ENCODE measurements around the gene HFM1. TPM values are rescaled to one million over a fixed set of nuclear protein-coding genes. Genes with fewer than 3 reads are reported as not detected.

Gene HFM1
- total and polyA plus RNA-seq, 12 donors: 0.17 to 7.8 (median 2.9) TPM

GRCh38 chr1:91412371-91412770 lies 7.7 kb upstream of the HFM1 start:
- ATAC-seq (no peak), DNase-seq (no peak)
- no peaks in the 10 kb centered on the region for H3K9me3 ChIP-seq
- H3K27ac ChIP-seq: no peak overlapping the region
- no peaks in the 10 kb centered on the region for H3K4me1 ChIP-seq
- no peak for TF ChIP-seq CTCF (IDR thresholded peaks at IDR 0.05)
- H3K36me3 ChIP-seq: no peaks in the 10 kb centered on the region
- intact Hi-C loops (cut with DNase I): no loop called here
- H3K4me3 ChIP-seq: no peak overlapping the region
- peaks cover 0 to 13% (median 0%) of the 10 kb centered on the region in 7 donors for H3K27me3 ChIP-seq

DNA sequence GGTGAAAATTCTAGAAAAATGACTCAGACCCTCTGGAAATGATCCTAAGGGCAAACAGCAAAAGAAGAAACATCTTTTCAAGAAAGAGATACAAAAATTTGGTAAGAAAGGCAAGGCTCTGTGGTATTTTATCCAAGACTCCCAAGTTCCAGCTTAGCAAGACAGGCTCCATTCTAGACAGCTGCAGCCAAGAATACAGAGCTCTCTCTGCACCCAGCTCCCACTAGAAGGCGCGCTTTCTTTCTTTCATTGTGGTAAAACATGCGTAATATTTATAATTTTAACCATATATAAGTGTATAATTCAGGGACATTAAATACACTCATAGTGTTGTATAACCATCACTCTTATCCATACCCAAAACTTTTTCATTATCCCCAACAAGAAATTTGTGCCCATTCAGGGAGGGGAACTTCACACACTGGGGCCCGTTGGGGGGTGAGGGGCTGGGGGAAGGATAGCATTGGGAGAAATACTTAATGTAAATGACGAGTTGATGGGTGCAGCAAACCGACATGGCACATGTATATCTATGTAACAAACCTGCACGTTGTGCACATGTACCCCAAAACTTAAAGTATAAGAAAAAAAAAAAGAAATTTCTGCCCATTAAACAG lies 2.2 kb upstream of the HFM1 start:
- TF ChIP-seq CTCF (IDR thresholded peaks at IDR 0.05): peak in 2 of 9 donors; percentile 9 to 18
- Histone ChIP-seq H3K4me1 (peaks cover 0 to 14% (median 8%) of the 10 kb centered on the region in 9 donors), H3K9me3 (no peaks in the 10 kb centered on the region), H3K27ac (no peak overlapping the region), H3K27me3 (peaks cover 0 to 36% (median 0%) of the 10 kb centered on the region in 7 donors), H3K4me3 (no peak overlapping the region), H3K36me3 (no peaks in the 10 kb centered on the region)
- ATAC-seq: no peak
- no peak for DNase-seq
- WGBS, 2 donors: 64 to 66% methylated on average over 7 of the region's 7 CpGs
- intact Hi-C loops (cut with DNase I): loop anchor here in 2 of 10 donors (10.0 kb wide), 1 partner anchor 98 kb away; the partner anchor contains the start of gene CDC7 (in 2 of the 2)

DNA sequence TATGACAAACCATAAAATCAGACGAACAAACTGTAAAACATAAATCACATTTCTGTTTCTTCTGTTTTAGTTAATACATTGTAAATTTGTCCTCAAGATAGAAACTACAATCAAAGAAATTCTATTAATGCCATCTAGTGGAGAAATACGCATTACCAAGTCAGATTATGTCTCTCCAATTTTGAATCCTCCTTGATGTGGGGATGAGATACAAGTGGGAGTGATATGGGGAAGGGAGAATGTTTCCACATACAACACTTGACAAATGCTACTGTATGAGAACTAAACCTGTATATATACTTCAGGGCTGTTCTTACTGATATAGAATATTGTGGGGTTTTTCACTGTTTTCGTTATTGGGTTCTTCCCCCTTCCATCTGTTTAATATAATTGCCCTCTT lies 2.6 kb downstream of the HFM1 start:
- no peak for ATAC-seq
- H3K4me3 ChIP-seq: no peak overlapping the region
- TF ChIP-seq CTCF (IDR thresholded peaks at IDR 0.05): peak; percentile 14 to 67 (median 51)
- no peaks in the 10 kb centered on the region for H3K36me3 ChIP-seq
- H3K4me1 ChIP-seq: peaks cover 0 to 20% (median 13%) of the 10 kb centered on the region in 9 donors
- H3K27ac ChIP-seq: peak overlapping the region in 1 of 10 donors; percentile 1
- DNase-seq: no peak
- WGBS, 2 donors: 39 to 47% methylated on average over 3 of the region's 3 CpGs
- H3K27me3 ChIP-seq: peaks cover 0 to 36% (median 0%) of the 10 kb centered on the region in 7 donors
- H3K9me3 ChIP-seq: no peaks in the 10 kb centered on the region
- intact Hi-C loops (cut with DNase I): loop anchor here in 7 of 10 donors (5.0 to 10.0 kb wide), 3 partner anchors 100 to 120 kb away; partner anchors contain the start of gene CDC7 (in 4 of the 7)

- intact Hi-C loops (cut with DNase I): loop anchor here in 9 of 10 donors (1.0 to 10.0 kb wide), 5 partner anchors 102 to 118 kb away; partner anchors contain the start of gene CDC7 (in 4 of the 9)
- 64 to 74% methylated on average over 6 of the region's 6 CpGs for WGBS, 2 donors
Observed at GRCh38 chr1:91400133-91400725, 4.4 kb downstream of the HFM1 start.

More at GRCh38 chr1:91400133-91400725, 4.4 kb downstream of the HFM1 start:
- Histone ChIP-seq H3K4me3 (no peak overlapping the region), H3K27ac (peak overlapping the region in 2 of 10 donors; percentile 13 to 34), H3K27me3 (peaks cover 0 to 26% (median 0%) of the 10 kb centered on the region in 7 donors), H3K36me3 (no peaks in the 10 kb centered on the region), H3K4me1 (peaks cover 0 to 20% (median 13%) of the 10 kb centered on the region in 9 donors), H3K9me3 (no peaks in the 10 kb centered on the region)
- ATAC-seq (peak in 3 of 8 donors; percentile 26 to 57 (median 26)), DNase-seq (peak in 1 of 2 donors; percentile 34)
- no peak for TF ChIP-seq CTCF (IDR thresholded peaks at IDR 0.05)
